Keratinocyte (primary cell): ENCODE measurements around the gene NRG4. TPM values are rescaled to one million over a fixed set of nuclear protein-coding genes. Genes with fewer than 3 reads are reported as not detected.

Source experiments
- DNase-seq: peaks from one replicate; pipeline ENCODE4 v3.0.0-alpha.2; 2011; ENCODE audit warnings: low read depth, missing footprints, low spot score
- FAIRE-seq: peaks from 2 replicates; lab custom pipeline; 2011; peaks lifted over from hg19 to GRCh38; lab: Jason Lieb, UNC
- H2AFZ ChIP-seq: 2 replicates; pipeline ENCODE4 v1.6.0; 2012; ENCODE audit warnings: low read length, control low read depth, inconsistent platforms; ENCODE audit not compliant: control insufficient read depth
- H3K27ac ChIP-seq: 2 replicates; pipeline ENCODE4 v1.5.1; 2011; ENCODE audit warnings: low read length; ENCODE audit not compliant: control insufficient read depth, insufficient read depth
- H3K27me3 ChIP-seq: 3 replicates; pipeline ENCODE4 v1.6.0; 2011; ENCODE audit warnings: low read length; ENCODE audit not compliant: control insufficient read depth, insufficient read depth; ENCODE audit errors: extremely low read depth
- H3K36me3 ChIP-seq, 2 experiments: 2 replicates in 1 of 2; 3 replicates in 1 of 2; pipeline ENCODE4 v1.5.1; 2011; ENCODE audit warnings: low read length in 2 of 2, mild to moderate bottlenecking in 1 of 2; ENCODE audit not compliant: control insufficient read depth in 2 of 2, insufficient read depth in 2 of 2; ENCODE audit errors: extremely low read depth in 1 of 2
- H3K4me1 ChIP-seq: 3 replicates; pipeline ENCODE4 v1.5.1; 2011; ENCODE audit warnings: low read length; ENCODE audit not compliant: control insufficient read depth, insufficient read depth; ENCODE audit errors: extremely low read depth
- H3K4me2 ChIP-seq: 3 replicates; pipeline ENCODE4 v1.6.0; 2011; ENCODE audit warnings: low read depth, low read length; ENCODE audit not compliant: control insufficient read depth, insufficient read depth; ENCODE audit errors: extremely low read depth
- H3K4me3 ChIP-seq, 3 experiments: fragments of 200-600 bp in 1 of 3; sonication (generic) in 1 of 3; 2 replicates in 2 of 3; 3 replicates in 1 of 3; pipeline ENCODE4 v1.5.1; 2011 to 2016; ENCODE audit warnings: low read length in 3 of 3, mild to moderate bottlenecking in 3 of 3, control low read depth in 2 of 3, inconsistent platforms in 1 of 3, low read depth in 1 of 3, mixed read lengths in 1 of 3, mixed run types in 1 of 3, moderate library complexity in 1 of 3; ENCODE audit not compliant: control insufficient read depth in 2 of 3, insufficient read depth in 2 of 3; ENCODE audit errors: extremely low read depth in 1 of 3
- H3K79me2 ChIP-seq: 2 replicates; pipeline ENCODE4 v1.6.0; 2012; ENCODE audit warnings: low read length; ENCODE audit not compliant: control insufficient read depth, insufficient read depth
- H3K9ac ChIP-seq: 3 replicates; pipeline ENCODE4 v1.6.0; 2011; ENCODE audit warnings: low read length; ENCODE audit not compliant: control insufficient read depth, insufficient read depth; ENCODE audit errors: extremely low read depth
- H3K9me1 ChIP-seq: 3 replicates; pipeline ENCODE4 v1.6.0; 2011; ENCODE audit warnings: low read length; ENCODE audit not compliant: control insufficient read depth, insufficient read depth; ENCODE audit errors: extremely low read depth
- H3K9me3 ChIP-seq: 2 replicates; pipeline ENCODE4 v1.5.1; 2012; ENCODE audit warnings: low read depth, low read length; ENCODE audit not compliant: control insufficient read depth
- H4K20me1 ChIP-seq: 3 replicates; pipeline ENCODE4 v1.6.0; 2011; ENCODE audit warnings: low read length; ENCODE audit not compliant: control insufficient read depth, insufficient read depth; ENCODE audit errors: extremely low read depth
- EZH2 ChIP-seq: IDR thresholded peaks from one replicate; pipeline ENCODE4 v1.6.1; 2012; ENCODE audit warnings: inconsistent platforms, mild to moderate bottlenecking, low read length, moderate library complexity
- dilution Hi-C: fragments of 300-500 bp; cut with MboI; formaldehyde crosslinking; loops from one replicate; pipeline ENCODE4 v1.7.0; 2020; ENCODE audit warnings: low sequenced_read_pairs; ENCODE audit not compliant: extremely low pct_ligation_motif_present
- polyA plus RNA-seq, 5 experiments: library from polyadenylated mRNA; depleted of rRNA in 3 of 5; stranded (reverse) in 3 of 5; stranded (forward) in 1 of 5; unstranded in 1 of 5; fragments of >200 nt; gene quantifications; 1 replicate in 1 of 5; 2 replicates in 3 of 5; 3 replicates in 1 of 5; pipeline versions ENCODE4 v1.2.1 to v1.2.3, GENCODE V29; 2011 to 2012; ENCODE audit warnings: missing spikeins in 2 of 5, low read depth in 1 of 5, low replicate concordance in 1 of 5
- TF ChIP-seq, protein P1 (sequence below), 3 experiments: IDR thresholded peaks in 1 of 3; conservative IDR thresholded peaks in 1 of 3; optimal IDR thresholded peaks in 1 of 3; 2 replicates in 2 of 3; 3 replicates in 1 of 3; pipeline versions ENCODE3 to v1.5.1; 2011; ENCODE audit warnings: low read length in 3 of 3, mild to moderate bottlenecking in 3 of 3, moderate library complexity in 2 of 3, control low read depth in 1 of 3, inconsistent platforms in 1 of 3; ENCODE audit not compliant: insufficient read depth in 2 of 3; ENCODE audit errors: extremely low read depth in 1 of 3

The NRG4 gene
- polyA plus RNA-seq, 1 donor (not counting 4 experiments of a cell fraction or from before 2014, with no cell fraction given): 0.96 TPM

DNA sequence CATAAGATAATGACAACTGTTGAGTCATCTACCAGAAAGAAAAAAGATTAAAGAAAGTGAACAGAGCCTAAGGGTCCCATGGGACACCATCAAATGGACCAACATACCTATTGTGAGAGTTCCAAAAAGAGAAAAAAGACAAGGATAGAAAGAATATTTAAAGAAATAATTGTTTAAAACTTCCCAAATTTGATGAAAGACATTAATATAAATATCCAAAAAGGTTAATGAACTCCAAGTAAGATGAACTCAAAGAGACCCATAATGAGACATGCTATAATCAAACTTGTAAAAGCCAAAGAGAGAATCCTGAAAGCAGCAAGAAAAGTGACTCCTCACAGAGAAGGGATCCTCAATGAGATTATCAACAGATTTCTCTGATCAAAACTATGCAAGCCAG, 8.9 kb downstream of the NRG4 start:
- H3K36me3 ChIP-seq: no peaks in the 10 kb centered on the region
- H3K4me1 ChIP-seq: no peaks in the 10 kb centered on the region
- no peak for TF ChIP-seq EZH2
- TF ChIP-seq, protein P1, sequence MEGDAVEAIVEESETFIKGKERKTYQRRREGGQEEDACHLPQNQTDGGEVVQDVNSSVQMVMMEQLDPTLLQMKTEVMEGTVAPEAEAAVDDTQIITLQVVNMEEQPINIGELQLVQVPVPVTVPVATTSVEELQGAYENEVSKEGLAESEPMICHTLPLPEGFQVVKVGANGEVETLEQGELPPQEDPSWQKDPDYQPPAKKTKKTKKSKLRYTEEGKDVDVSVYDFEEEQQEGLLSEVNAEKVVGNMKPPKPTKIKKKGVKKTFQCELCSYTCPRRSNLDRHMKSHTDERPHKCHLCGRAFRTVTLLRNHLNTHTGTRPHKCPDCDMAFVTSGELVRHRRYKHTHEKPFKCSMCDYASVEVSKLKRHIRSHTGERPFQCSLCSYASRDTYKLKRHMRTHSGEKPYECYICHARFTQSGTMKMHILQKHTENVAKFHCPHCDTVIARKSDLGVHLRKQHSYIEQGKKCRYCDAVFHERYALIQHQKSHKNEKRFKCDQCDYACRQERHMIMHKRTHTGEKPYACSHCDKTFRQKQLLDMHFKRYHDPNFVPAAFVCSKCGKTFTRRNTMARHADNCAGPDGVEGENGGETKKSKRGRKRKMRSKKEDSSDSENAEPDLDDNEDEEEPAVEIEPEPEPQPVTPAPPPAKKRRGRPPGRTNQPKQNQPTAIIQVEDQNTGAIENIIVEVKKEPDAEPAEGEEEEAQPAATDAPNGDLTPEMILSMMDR (optimal IDR thresholded peaks at IDR 0.05 in 1 of 3, IDR thresholded peaks at IDR 0.05 in 1 of 3, conservative IDR thresholded peaks at IDR 0.05 in 1 of 3; ENCODE audit: extremely low read depth in 1 of 3, insufficient read depth in 2 of 3, low read length in 3 of 3): no peak

DNA sequence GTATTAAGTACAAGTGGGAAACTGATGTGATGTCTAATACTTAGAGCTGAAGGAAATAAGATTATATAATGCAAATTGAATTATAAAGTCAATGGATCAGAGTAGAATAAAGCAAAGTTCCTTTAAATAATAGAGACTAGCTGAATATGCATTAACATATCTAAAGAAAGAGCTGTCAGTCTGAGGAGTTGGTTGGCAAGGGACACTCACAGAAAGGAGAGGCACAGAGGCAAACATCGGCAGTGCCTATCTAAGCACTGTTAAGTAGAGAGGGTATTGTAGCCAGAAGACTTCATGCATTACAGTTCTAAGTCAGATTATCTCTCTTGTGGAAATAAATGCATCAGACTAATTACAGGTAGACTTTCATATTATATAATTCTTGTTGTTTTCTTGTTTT, 16.6 kb downstream of the NRG4 start:
- H3K27me3 ChIP-seq: no peaks in the 10 kb centered on the region
- H3K9me1 ChIP-seq: no peaks in the 10 kb centered on the region
- no peaks in the 10 kb centered on the region for H3K79me2 ChIP-seq
- H3K9me3 ChIP-seq: no peaks in the 10 kb centered on the region
- no peaks in the 10 kb centered on the region for H3K4me1 ChIP-seq
- no peak for FAIRE-seq
- no peak overlapping the region for H2AFZ ChIP-seq
- dilution Hi-C loops: no loop called here
- H3K36me3 ChIP-seq: no peaks in the 10 kb centered on the region
- no peak overlapping the region for H3K4me3 ChIP-seq
- H3K9ac ChIP-seq: no peak overlapping the region
- TF ChIP-seq EZH2: no peak
- TF ChIP-seq, protein P1 (optimal IDR thresholded peaks at IDR 0.05 in 1 of 3, IDR thresholded peaks at IDR 0.05 in 1 of 3, conservative IDR thresholded peaks at IDR 0.05 in 1 of 3; ENCODE audit: extremely low read depth in 1 of 3, insufficient read depth in 2 of 3, low read length in 3 of 3): no peak
- no peak for DNase-seq
- no peak overlapping the region for H3K4me2 ChIP-seq
- H3K27ac ChIP-seq: no peak overlapping the region
- no peaks in the 10 kb centered on the region for H4K20me1 ChIP-seq

More for the DNA sequence above, 8.9 kb downstream of the NRG4 start:
- H3K4me3 ChIP-seq: no peak overlapping the region
- no peak overlapping the region for H3K9ac ChIP-seq
- no peak for DNase-seq
- no peak overlapping the region for H3K27ac ChIP-seq
- FAIRE-seq: no peak
- H3K27me3 ChIP-seq: no peaks in the 10 kb centered on the region
- H3K9me3 ChIP-seq: no peaks in the 10 kb centered on the region
- no peaks in the 10 kb centered on the region for H3K79me2 ChIP-seq
- dilution Hi-C loops: no loop called here
- no peak overlapping the region for H3K4me2 ChIP-seq
- H3K9me1 ChIP-seq: no peaks in the 10 kb centered on the region
- no peaks in the 10 kb centered on the region for H4K20me1 ChIP-seq
- H2AFZ ChIP-seq: no peak overlapping the region
